GM12878 (cell line): ENCODE data around the gene CARS2. TPM values are rescaled to one million over a fixed set of nuclear protein-coding genes. Genes with fewer than 3 reads are reported as not detected.

Experiments used
- BRCA1 ChIP-seq: IDR thresholded peaks from 2 replicates; pipeline ENCODE4 v1.6.1; 2011; ENCODE audit warnings: low read depth, low read length, improper control_type of control experiment
- CBX3 ChIP-seq: fragments of 200-600 bp; sonication (generic); IDR thresholded peaks from 2 replicates; pipeline ENCODE4 v1.6.1; 2016; ENCODE audit warnings: low read depth, borderline replicate concordance
- CREB1 ChIP-seq: IDR thresholded peaks from 2 replicates; pipeline ENCODE4 v1.6.1; 2012; ENCODE audit warnings: low read depth, mild to moderate bottlenecking, inconsistent platforms
- EGR1 ChIP-seq, 2 experiments: IDR thresholded peaks; 1 replicate in 1 of 2; 2 replicates in 1 of 2; pipeline ENCODE4 v1.6.1; 2011 to 2012; ENCODE audit warnings: low read depth in 2 of 2, low read length in 2 of 2, borderline replicate concordance in 1 of 2, mild to moderate bottlenecking in 1 of 2, moderate library complexity in 1 of 2
- GATAD2B ChIP-seq: fragments of 450-650 bp; conservative IDR thresholded peaks from 2 replicates; pipeline ENCODE4 v1.6.1; 2017; ENCODE audit warnings: low read depth, mild to moderate bottlenecking, moderate library complexity
- HCFC1 ChIP-seq: fragments of 150-350 bp; IDR thresholded peaks from 2 replicates; pipeline ENCODE4 v1.6.1; 2014; ENCODE audit warnings: low read length
- IKZF1 ChIP-seq: fragments of 450-650 bp; conservative IDR thresholded peaks from 2 replicates; pipeline ENCODE4 v1.6.1; 2017; ENCODE audit warnings: antibody characterized with exemption, mild to moderate bottlenecking
- JUNB ChIP-seq: IDR thresholded peaks from 2 replicates; pipeline ENCODE4 v1.6.1; 2016; ENCODE audit warnings: antibody characterized with exemption, mild to moderate bottlenecking
- KDM1A ChIP-seq: fragments of 200-600 bp; sonication (generic); IDR thresholded peaks from 2 replicates; pipeline ENCODE4 v1.6.1; 2016; ENCODE audit warnings: borderline replicate concordance
- MTA3 ChIP-seq: IDR thresholded peaks from 2 replicates; pipeline ENCODE4 v1.6.1; 2012; ENCODE audit warnings: low read length, inconsistent platforms, borderline replicate concordance
- NR2F1 ChIP-seq: fragments of 450-650 bp; conservative IDR thresholded peaks from 2 replicates; pipeline ENCODE4 v1.6.1; 2017; ENCODE audit warnings: mild to moderate bottlenecking
- NRF1 ChIP-seq: conservative IDR thresholded peaks from 2 replicates; pipeline ENCODE4 v1.6.1; 2011; ENCODE audit warnings: mild to moderate bottlenecking, low read depth, low read length, improper control_type of control experiment
- POU2F2 ChIP-seq: IDR thresholded peaks from 3 replicates; pipeline ENCODE4 v1.6.1; 2011; ENCODE audit warnings: low read depth, mild to moderate bottlenecking, low read length, borderline replicate concordance
- SPI1 ChIP-seq: IDR thresholded peaks from 2 replicates; pipeline ENCODE4 v1.6.1; 2011; ENCODE audit warnings: low read depth, mild to moderate bottlenecking, low read length, moderate library complexity, borderline replicate concordance; ENCODE audit not compliant: insufficient read depth
- SUPT20H ChIP-seq: IDR thresholded peaks from 2 replicates; pipeline ENCODE4 v1.6.1; 2011; ENCODE audit warnings: low read depth, mild to moderate bottlenecking, low read length, moderate library complexity, borderline replicate concordance; ENCODE audit not compliant: control insufficient read depth
- TCF12 ChIP-seq: IDR thresholded peaks from 2 replicates; pipeline ENCODE4 v1.6.1; 2011; ENCODE audit warnings: low read depth, mild to moderate bottlenecking, low read length
- USF1 ChIP-seq: IDR thresholded peaks from 2 replicates; pipeline ENCODE4 v1.6.1; 2011; ENCODE audit warnings: borderline replicate concordance, low read depth, mild to moderate bottlenecking, moderate library complexity, mixed read lengths, low read length; ENCODE audit not compliant: insufficient read depth; ENCODE audit errors: extremely low read length
- ZNF274 ChIP-seq: IDR thresholded peaks from one replicate; pipeline ENCODE4 v1.8.0; 2011; ENCODE audit not compliant: insufficient read length, insufficient read depth
- ZNF384 ChIP-seq: IDR thresholded peaks from 2 replicates; pipeline ENCODE4 v1.6.1; 2012; ENCODE audit warnings: low read depth, mild to moderate bottlenecking, low read length, improper control_type of control experiment, borderline replicate concordance
- ZNF622 ChIP-seq: fragments of 450-650 bp; IDR thresholded peaks from 2 replicates; pipeline ENCODE4 v1.6.1; 2017; ENCODE audit warnings: mild to moderate bottlenecking, inconsistent platforms
- ZZZ3 ChIP-seq: IDR thresholded peaks from 2 replicates; pipeline ENCODE4 v1.6.1; 2011; ENCODE audit warnings: low read depth; ENCODE audit not compliant: control insufficient read depth, insufficient read length
- polyA plus RNA-seq, 11 experiments: library from polyadenylated mRNA; depleted of rRNA in 4 of 11; unstranded in 6 of 11; stranded (reverse) in 5 of 11; fragments of >200 nt; fragmentation: Nextera tagmentation in 4 of 11; fragmentation: Illumina TruSeq in 1 of 11; extraction: Ambion mirVana in 4 of 11; extraction: Trizol in 1 of 11; gene quantifications; 1 replicate in 1 of 11; 2 replicates in 10 of 11; pipeline versions ENCODE4 v1.2.1 to v1.2.3, GENCODE V29; 2011 to 2016; ENCODE audit warnings: inconsistent platforms in 2 of 11, missing spikeins in 2 of 11, low read depth in 1 of 11
- total RNA-seq, 4 experiments: library from RNA; depleted of rRNA in 3 of 4; stranded (reverse); fragments of >200 nt in 3 of 4; fragmentation: Illumina TruSeq in 1 of 4; extraction: Trizol in 1 of 4; gene quantifications; 2 replicates each; pipeline versions ENCODE4 v1.2.1 to v1.2.3, GENCODE V29; 2013 to 2021
- TF ChIP-seq, protein P1 (sequence below): fragments of 450-650 bp; IDR thresholded peaks from 2 replicates; pipeline ENCODE4 v1.6.1; 2016; ENCODE audit warnings: mild to moderate bottlenecking
- TF ChIP-seq, protein P2 (sequence below): fragments of 450-650 bp; IDR thresholded peaks from 2 replicates; pipeline ENCODE4 v1.6.1; 2017; ENCODE audit warnings: mild to moderate bottlenecking
- TF ChIP-seq, protein P3 (sequence below), 3 experiments: IDR thresholded peaks in 2 of 3; conservative IDR thresholded peaks in 1 of 3; 2 replicates each; pipeline ENCODE4 v1.5.1; 2011; ENCODE audit warnings: low read depth in 3 of 3, low read length in 3 of 3, mild to moderate bottlenecking in 3 of 3, control low read depth in 2 of 3, moderate library complexity in 2 of 3, inconsistent platforms in 1 of 3, mixed read lengths in 1 of 3; ENCODE audit not compliant: control insufficient read depth in 2 of 3, insufficient read depth in 1 of 3; ENCODE audit errors: extremely low read depth in 1 of 3
- TF ChIP-seq, protein P4 (sequence below): IDR thresholded peaks from 2 replicates; pipeline ENCODE4 v1.6.1; 2012; ENCODE audit warnings: low read depth, low read length, improper control_type of control experiment

Gene CARS2
- total and polyA plus RNA-seq, 10 of the 15 experiments (the other 5 are each of a cell fraction or from before 2014, with no cell fraction given): 4.2 to 101 (median 61.5) TPM

DNA sequence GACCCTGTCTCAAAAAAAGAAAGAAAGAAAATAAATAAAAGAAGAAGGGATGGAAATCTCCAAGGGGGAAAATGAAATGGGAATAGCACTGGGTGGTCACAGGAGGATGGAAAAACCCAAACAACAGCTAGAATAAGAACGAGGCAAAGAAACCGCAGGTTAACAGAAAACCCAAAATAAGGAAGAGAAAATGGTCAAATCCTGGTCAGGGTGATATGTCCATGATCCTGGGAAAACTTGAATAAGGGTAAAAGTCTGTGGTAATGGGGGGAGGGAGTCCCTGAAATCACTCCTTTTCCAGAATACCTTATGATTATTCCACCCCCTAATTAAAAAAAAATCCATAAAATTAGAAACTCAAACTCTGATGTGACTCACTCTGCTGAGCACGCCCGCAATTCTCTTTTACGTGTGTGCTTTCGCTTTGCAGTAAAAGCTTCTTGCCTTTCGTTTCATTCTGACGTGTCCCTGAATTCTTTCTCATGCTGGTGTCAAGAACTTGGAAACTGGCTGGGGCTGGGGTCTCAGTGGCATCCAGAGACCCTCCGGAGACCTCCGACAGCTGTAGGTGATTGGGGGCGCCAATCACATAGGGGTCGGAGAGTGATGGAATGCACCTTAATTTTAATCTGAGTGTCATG, 94.8 kb downstream of the CARS2 start (continued):
- TF ChIP-seq MTA3 (peak; percentile 58; the same call in 1 of the 2 replicates), GATAD2B (peak; percentile 80), ZZZ3 (no peak), NR2F1 (peak; percentile 39), SPI1 (peak; percentile 75; the same call in 1 of the 2 replicates), JUNB (peak; percentile 93), SUPT20H (no peak), CREB1 (peak; percentile 57; the same call in 1 of the 2 replicates), POU2F2 (peak; percentile 50; the same call in 1 of the 3 replicates), CBX3 (no peak), HCFC1 (no peak), EGR1 (IDR thresholded peaks at IDR 0.05; ENCODE audit: borderline replicate concordance in 1 of 2, low read depth in 2 of 2, low read length in 2 of 2) (no peak), USF1 (no peak), NRF1 (no peak), TCF12 (peak; percentile 63; the same call in 1 of the 2 replicates), IKZF1 (peak; percentile 96), BRCA1 (no peak), ZNF274 (no peak), ZNF384 (no peak), KDM1A (no peak), ZNF622 (no peak)
- TF ChIP-seq, protein P1, sequence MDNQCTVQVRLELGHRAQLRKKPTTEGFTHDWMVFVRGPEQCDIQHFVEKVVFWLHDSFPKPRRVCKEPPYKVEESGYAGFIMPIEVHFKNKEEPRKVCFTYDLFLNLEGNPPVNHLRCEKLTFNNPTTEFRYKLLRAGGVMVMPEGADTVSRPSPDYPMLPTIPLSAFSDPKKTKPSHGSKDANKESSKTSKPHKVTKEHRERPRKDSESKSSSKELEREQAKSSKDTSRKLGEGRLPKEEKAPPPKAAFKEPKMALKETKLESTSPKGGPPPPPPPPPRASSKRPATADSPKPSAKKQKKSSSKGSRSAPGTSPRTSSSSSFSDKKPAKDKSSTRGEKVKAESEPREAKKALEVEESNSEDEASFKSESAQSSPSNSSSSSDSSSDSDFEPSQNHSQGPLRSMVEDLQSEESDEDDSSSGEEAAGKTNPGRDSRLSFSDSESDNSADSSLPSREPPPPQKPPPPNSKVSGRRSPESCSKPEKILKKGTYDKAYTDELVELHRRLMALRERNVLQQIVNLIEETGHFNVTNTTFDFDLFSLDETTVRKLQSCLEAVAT: peak; percentile 63; the same call in 1 of the 2 replicates
- TF ChIP-seq, protein P2, sequence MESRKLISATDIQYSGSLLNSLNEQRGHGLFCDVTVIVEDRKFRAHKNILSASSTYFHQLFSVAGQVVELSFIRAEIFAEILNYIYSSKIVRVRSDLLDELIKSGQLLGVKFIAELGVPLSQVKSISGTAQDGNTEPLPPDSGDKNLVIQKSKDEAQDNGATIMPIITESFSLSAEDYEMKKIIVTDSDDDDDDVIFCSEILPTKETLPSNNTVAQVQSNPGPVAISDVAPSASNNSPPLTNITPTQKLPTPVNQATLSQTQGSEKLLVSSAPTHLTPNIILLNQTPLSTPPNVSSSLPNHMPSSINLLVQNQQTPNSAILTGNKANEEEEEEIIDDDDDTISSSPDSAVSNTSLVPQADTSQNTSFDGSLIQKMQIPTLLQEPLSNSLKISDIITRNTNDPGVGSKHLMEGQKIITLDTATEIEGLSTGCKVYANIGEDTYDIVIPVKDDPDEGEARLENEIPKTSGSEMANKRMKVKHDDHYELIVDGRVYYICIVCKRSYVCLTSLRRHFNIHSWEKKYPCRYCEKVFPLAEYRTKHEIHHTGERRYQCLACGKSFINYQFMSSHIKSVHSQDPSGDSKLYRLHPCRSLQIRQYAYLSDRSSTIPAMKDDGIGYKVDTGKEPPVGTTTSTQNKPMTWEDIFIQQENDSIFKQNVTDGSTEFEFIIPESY: no peak
- TF ChIP-seq, protein P3, sequence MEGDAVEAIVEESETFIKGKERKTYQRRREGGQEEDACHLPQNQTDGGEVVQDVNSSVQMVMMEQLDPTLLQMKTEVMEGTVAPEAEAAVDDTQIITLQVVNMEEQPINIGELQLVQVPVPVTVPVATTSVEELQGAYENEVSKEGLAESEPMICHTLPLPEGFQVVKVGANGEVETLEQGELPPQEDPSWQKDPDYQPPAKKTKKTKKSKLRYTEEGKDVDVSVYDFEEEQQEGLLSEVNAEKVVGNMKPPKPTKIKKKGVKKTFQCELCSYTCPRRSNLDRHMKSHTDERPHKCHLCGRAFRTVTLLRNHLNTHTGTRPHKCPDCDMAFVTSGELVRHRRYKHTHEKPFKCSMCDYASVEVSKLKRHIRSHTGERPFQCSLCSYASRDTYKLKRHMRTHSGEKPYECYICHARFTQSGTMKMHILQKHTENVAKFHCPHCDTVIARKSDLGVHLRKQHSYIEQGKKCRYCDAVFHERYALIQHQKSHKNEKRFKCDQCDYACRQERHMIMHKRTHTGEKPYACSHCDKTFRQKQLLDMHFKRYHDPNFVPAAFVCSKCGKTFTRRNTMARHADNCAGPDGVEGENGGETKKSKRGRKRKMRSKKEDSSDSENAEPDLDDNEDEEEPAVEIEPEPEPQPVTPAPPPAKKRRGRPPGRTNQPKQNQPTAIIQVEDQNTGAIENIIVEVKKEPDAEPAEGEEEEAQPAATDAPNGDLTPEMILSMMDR (IDR thresholded peaks at IDR 0.05 in 2 of 3, conservative IDR thresholded peaks at IDR 0.05 in 1 of 3; ENCODE audit: control insufficient read depth in 2 of 3, extremely low read depth in 1 of 3, insufficient read depth in 1 of 3, low read depth in 3 of 3, low read length in 3 of 3): no peak
- TF ChIP-seq, protein P4, sequence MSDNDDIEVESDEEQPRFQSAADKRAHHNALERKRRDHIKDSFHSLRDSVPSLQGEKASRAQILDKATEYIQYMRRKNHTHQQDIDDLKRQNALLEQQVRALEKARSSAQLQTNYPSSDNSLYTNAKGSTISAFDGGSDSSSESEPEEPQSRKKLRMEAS: no peak
